Ectodermal cell (in vitro differentiated cells): ENCODE data around the gene OPRL1.
A peak's percentile ranks its signal among the peaks of the same experiment; 100 is the strongest.

Experiments
- H3K27ac ChIP-seq: 2 replicates; pipeline ENCODE4 v1.7.0; 2013; ENCODE audit warnings: mild to moderate bottlenecking, low read depth, low read length; ENCODE audit not compliant: insufficient read depth, poor library complexity, severe bottlenecking
- H3K27me3 ChIP-seq: 2 replicates; pipeline ENCODE4 v1.7.0; 2013; ENCODE audit warnings: mild to moderate bottlenecking, low read length; ENCODE audit not compliant: insufficient read depth, control insufficient read depth, poor library complexity, severe bottlenecking
- H3K36me3 ChIP-seq: one replicate; pipeline ENCODE4 v1.7.0; 2013; ENCODE audit warnings: low read length; ENCODE audit not compliant: control insufficient read depth, insufficient read depth
- H3K4me1 ChIP-seq: one replicate; pipeline ENCODE4 v1.7.0; 2013; ENCODE audit warnings: low read length; ENCODE audit not compliant: control insufficient read depth, insufficient read depth
- H3K4me3 ChIP-seq: 2 replicates; pipeline ENCODE4 v1.7.0; 2013; ENCODE audit warnings: low read depth, low read length, control low read depth; ENCODE audit not compliant: insufficient read depth
- H3K9me3 ChIP-seq: 2 replicates; pipeline ENCODE4 v1.7.0; 2013; ENCODE audit warnings: mild to moderate bottlenecking, low read length, moderate library complexity; ENCODE audit not compliant: control insufficient read depth
- WGBS, 2 experiments: methylation state at CpG; one replicate each; pipeline ENCODE4 v1.1.7; 2013; ENCODE audit warnings: missing lambda C conversion rate in 2 of 2; 5-methylcytosine and 5-hydroxymethylcytosine counted together

The OPRL1 gene

GRCh38 chr20:64057628-64058498 is 22.0 kb upstream of the OPRL1 start:
- no peak overlapping the region for H3K27ac ChIP-seq
- H3K4me1 ChIP-seq: peaks cover 14% of the 10 kb centered on the region
- no peaks in the 10 kb centered on the region for H3K27me3 ChIP-seq
- H3K4me3 ChIP-seq: no peak overlapping the region
- H3K36me3 ChIP-seq: no peaks in the 10 kb centered on the region
- no peaks in the 10 kb centered on the region for H3K9me3 ChIP-seq
- 42 to 44% methylated on average over 33 of the region's 33 CpGs for WGBS, 2 experiments

GRCh38 chr20:64058536-64058935 is 21.3 kb upstream of the OPRL1 start:
- Histone ChIP-seq H3K4me1 (peaks cover 14% of the 10 kb centered on the region), H3K9me3 (no peaks in the 10 kb centered on the region), H3K4me3 (no peak overlapping the region), H3K27me3 (peaks cover 2% of the 10 kb centered on the region), H3K27ac (no peak overlapping the region), H3K36me3 (no peaks in the 10 kb centered on the region)
- WGBS, 2 experiments: 88% methylated on average over 12 of the region's 12 CpGs

GRCh38 chr20:64062276-64062595 is 17.6 kb upstream of the OPRL1 start:
- WGBS, 2 experiments: 70 to 74% methylated on average over 5 of the region's 5 CpGs
- H3K36me3 ChIP-seq: no peaks in the 10 kb centered on the region
- H3K4me1 ChIP-seq: peaks cover 11% of the 10 kb centered on the region
- no peaks in the 10 kb centered on the region for H3K9me3 ChIP-seq
- H3K27me3 ChIP-seq: peaks cover 4% of the 10 kb centered on the region
- H3K27ac ChIP-seq: no peak overlapping the region
- H3K4me3 ChIP-seq: peak overlapping the region; percentile 87

GRCh38 chr20:64062596-64063388 is 17.1 kb upstream of the OPRL1 start, which contains the start of gene TCEA2:
TSS of gene TCEA2 (plus strand) at chr20:64063198. CDS start at chr20:64063313, 115 bp downstream.
- WGBS, 2 experiments: 13% methylated on average over 85 of the region's 85 CpGs
- Histone ChIP-seq H3K27ac (no peak within 1 kb of the TSS), H3K36me3 (no peaks in the 10 kb centered on the region), H3K4me1 (peaks cover 11% of the 10 kb centered on the region), H3K27me3 (peaks cover 4% of the 10 kb centered on the region), H3K9me3 (no peaks in the 10 kb centered on the region), H3K4me3 (peak within 1 kb of the TSS; percentile 87)

GRCh38 chr20:64063389-64064144 is 16.3 kb upstream of the OPRL1 start:
- H3K4me3 ChIP-seq: peak overlapping the region; percentile 87
- H3K9me3 ChIP-seq: no peaks in the 10 kb centered on the region
- WGBS, 2 experiments: 4% methylated on average over 51 of the region's 51 CpGs
- peaks cover 11% of the 10 kb centered on the region for H3K4me1 ChIP-seq
- no peaks in the 10 kb centered on the region for H3K36me3 ChIP-seq
- peaks cover 4% of the 10 kb centered on the region for H3K27me3 ChIP-seq
- H3K27ac ChIP-seq: no peak overlapping the region

GRCh38 chr20:64064145-64064698 is 15.7 kb upstream of the OPRL1 start:
- WGBS, 2 experiments: 71 to 74% methylated on average over 12 of the region's 12 CpGs
- Histone ChIP-seq H3K9me3 (no peaks in the 10 kb centered on the region), H3K27ac (no peak overlapping the region), H3K36me3 (no peaks in the 10 kb centered on the region), H3K4me3 (peak overlapping the region; percentile 87), H3K4me1 (peaks cover 11% of the 10 kb centered on the region), H3K27me3 (peaks cover 4% of the 10 kb centered on the region)

GRCh38 chr20:64065062-64065973 is 14.6 kb upstream of the OPRL1 start:
- Histone ChIP-seq H3K4me1 (peaks cover 11% of the 10 kb centered on the region), H3K9me3 (no peaks in the 10 kb centered on the region), H3K4me3 (no peak overlapping the region), H3K27ac (no peak overlapping the region), H3K27me3 (peaks cover 4% of the 10 kb centered on the region), H3K36me3 (no peaks in the 10 kb centered on the region)
- 80 to 82% methylated on average over 27 of the region's 27 CpGs for WGBS, 2 experiments

GRCh38 chr20:64065974-64066343 is 13.9 kb upstream of the OPRL1 start:
- Histone ChIP-seq H3K4me3 (no peak overlapping the region), H3K4me1 (peaks cover 11% of the 10 kb centered on the region), H3K36me3 (no peaks in the 10 kb centered on the region), H3K27me3 (peaks cover 4% of the 10 kb centered on the region), H3K27ac (no peak overlapping the region), H3K9me3 (no peaks in the 10 kb centered on the region)
- 54 to 58% methylated on average over 5 of the region's 5 CpGs for WGBS, 2 experiments

GRCh38 chr20:64067005-64067632 is 12.8 kb upstream of the OPRL1 start:
- Histone ChIP-seq H3K36me3 (no peaks in the 10 kb centered on the region), H3K9me3 (no peaks in the 10 kb centered on the region), H3K27ac (no peak overlapping the region), H3K4me3 (no peak overlapping the region), H3K27me3 (peaks cover 4% of the 10 kb centered on the region), H3K4me1 (peaks cover 11% of the 10 kb centered on the region)
- WGBS, 2 experiments: 82 to 85% methylated on average over 6 of the region's 6 CpGs
